GM12878 (cell line): ENCODE measurements around the gene TNPO2. TPM values are rescaled to one million over a fixed set of nuclear protein-coding genes. Genes with fewer than 3 reads are reported as not detected.

Experiments used
- ATAC-seq: fragments of 200-7000 bp; cut with Tn5 transposase; 3 replicates; pipeline ENCODE4 v1.9.1; 2020; ENCODE audit warnings: mild to moderate bottlenecking, moderate library complexity
- BruUV-seq: library from RNA; stranded (reverse); fragments of 400-500 nt; replicated peaks from 2 replicates; lab custom pipeline; 2021; lab: Mats Ljungman, UMichigan
- CTCF ChIA-PET: fragments of 300-600 bp; sonication (Branson Sonifier 250); formaldehyde crosslinking; extraction: SDS; loops from one replicate; lab custom pipeline; 2021; ENCODE audit warnings: inconsistent platforms; lab: Yijun Ruan, JAX
- POLR2A ChIA-PET: fragments of 350-600 bp; formaldehyde crosslinking; extraction: SDS; loops from one replicate; lab custom pipeline; 2021; ENCODE audit warnings: inconsistent platforms; lab: Charles Lee
- RAD21 ChIA-PET: fragments of 300-600 bp; sonication (Branson Sonifier 250); formaldehyde crosslinking; loops from one replicate; lab custom pipeline; 2023; ENCODE audit warnings: antibody characterized with exemption; ENCODE audit not compliant: unreplicated experiment; lab: Charles Lee
- SMC1A ChIA-PET: fragments of 300-600 bp; sonication (Branson Sonifier 250); formaldehyde crosslinking; loops from one replicate; lab custom pipeline; 2023; ENCODE audit not compliant: unreplicated experiment, uncharacterized antibody; lab: Charles Lee
- DNase-seq: peaks from one replicate; pipeline ENCODE4 v3.0.0-alpha.2; 2011; ENCODE audit warnings: low read depth, low spot score
- FAIRE-seq: peaks from 3 replicates; lab custom pipeline; 2011; peaks lifted over from hg19 to GRCh38; lab: Jason Lieb, UNC
- H2AFZ ChIP-seq: 2 replicates; pipeline ENCODE4 v1.6.0; 2011; ENCODE audit warnings: low read depth, low read length, control low read depth; ENCODE audit not compliant: control insufficient read depth
- H3K27ac ChIP-seq: 2 replicates; pipeline ENCODE4 v1.5.1; 2011; ENCODE audit warnings: control low read depth; ENCODE audit not compliant: control insufficient read depth, insufficient read depth
- H3K27me3 ChIP-seq, 2 experiments: replicated peaks in 1 of 2; 2 replicates each; pipeline versions ENCODE4 v1.6.0 to v1.6.1; 2011; ENCODE audit warnings: low read length in 1 of 2; ENCODE audit not compliant: control insufficient read depth in 2 of 2, insufficient read depth in 2 of 2
- H3K36me3 ChIP-seq, 2 experiments: 2 replicates each; pipeline ENCODE4 v1.5.1; 2011; ENCODE audit warnings: low read length in 1 of 2; ENCODE audit not compliant: control insufficient read depth in 2 of 2, insufficient read depth in 2 of 2
- H3K4me1 ChIP-seq: 2 replicates; pipeline ENCODE4 v1.6.1; 2011; ENCODE audit warnings: mild to moderate bottlenecking, low read length, moderate library complexity, mixed read lengths; ENCODE audit not compliant: control insufficient read depth, insufficient read depth
- H3K4me2 ChIP-seq: 2 replicates; pipeline ENCODE4 v1.6.0; 2011; ENCODE audit warnings: control low read depth; ENCODE audit not compliant: control insufficient read depth, insufficient read depth
- H3K4me3 ChIP-seq: fragments of 200-600 bp; sonication (generic); 2 replicates; pipeline ENCODE4 v1.5.1; 2016
- H3K79me2 ChIP-seq: 2 replicates; pipeline ENCODE4 v1.6.0; 2011; ENCODE audit warnings: low read length; ENCODE audit not compliant: control insufficient read depth, insufficient read depth
- H3K9ac ChIP-seq: 2 replicates; pipeline ENCODE4 v1.8.0; 2011; ENCODE audit warnings: low read length, control low read depth, mixed read lengths; ENCODE audit not compliant: control insufficient read depth, insufficient read depth
- H3K9me3 ChIP-seq: replicated peaks from 3 replicates; pipeline ENCODE4 v1.5.1; 2011; ENCODE audit warnings: mild to moderate bottlenecking, low read length; ENCODE audit not compliant: control insufficient read depth, insufficient read depth
- H4K20me1 ChIP-seq: 2 replicates; pipeline ENCODE4 v1.6.0; 2011; ENCODE audit not compliant: control insufficient read depth, insufficient read depth
- CBFB ChIP-seq: IDR thresholded peaks from 2 replicates; pipeline ENCODE4 v1.6.1; 2016; ENCODE audit warnings: antibody characterized with exemption, low read depth
- CREM ChIP-seq: IDR thresholded peaks from 2 replicates; pipeline ENCODE4 v1.6.1; 2014; ENCODE audit warnings: antibody characterized with exemption, low read depth
- IKZF2 ChIP-seq, 2 experiments: fragments of 450-650 bp; IDR thresholded peaks; 2 replicates each; pipeline ENCODE4 v1.6.1; 2017; ENCODE audit warnings: mild to moderate bottlenecking in 2 of 2, moderate library complexity in 2 of 2
- MYC ChIP-seq: IDR thresholded peaks from 2 replicates; pipeline ENCODE4 v1.6.1; 2011; ENCODE audit warnings: mild to moderate bottlenecking, low read length, moderate library complexity, inconsistent platforms; ENCODE audit not compliant: insufficient read depth, insufficient replicate concordance, insufficient read length, severe bottlenecking
- RB1 ChIP-seq: fragments of 450-650 bp; formaldehyde crosslinking; IDR thresholded peaks from 2 replicates; pipeline ENCODE4 v1.6.1; 2017; ENCODE audit warnings: mild to moderate bottlenecking, borderline replicate concordance
- WGBS: methylation state at CpG from one replicate; pipeline ENCODE4 v1.1.6; 2016; ENCODE audit warnings: low lambda C conversion rate; ENCODE audit not compliant: insufficient replicate concordance, insufficient coverage; ENCODE audit errors: missing lambda C conversion rate; 5-methylcytosine and 5-hydroxymethylcytosine counted together
- in situ Hi-C: fragments of 300-500 bp; cut with MboI; formaldehyde crosslinking; loops from 9 replicates; pipeline ENCODE4 v1.14.3; 2018; ENCODE audit warnings: mixed read lengths
- intact Hi-C: fragments of 100-400 bp; cut with micrococcal nuclease; formaldehyde crosslinking; loops from one replicate; pipeline ENCODE4 v1.14.2; 2022; ENCODE audit not compliant: unreplicated experiment
- polyA plus RNA-seq, 11 experiments: library from polyadenylated mRNA; depleted of rRNA in 4 of 11; unstranded in 6 of 11; stranded (reverse) in 5 of 11; fragments of >200 nt; fragmentation: Nextera tagmentation in 4 of 11; fragmentation: Illumina TruSeq in 1 of 11; extraction: Ambion mirVana in 4 of 11; extraction: Trizol in 1 of 11; gene quantifications; 1 replicate in 1 of 11; 2 replicates in 10 of 11; pipeline versions ENCODE4 v1.2.1 to v1.2.3, GENCODE V29; 2011 to 2016; ENCODE audit warnings: inconsistent platforms in 2 of 11, missing spikeins in 2 of 11, low read depth in 1 of 11
- total RNA-seq, 4 experiments: library from RNA; depleted of rRNA in 3 of 4; stranded (reverse); fragments of >200 nt in 3 of 4; fragmentation: Illumina TruSeq in 1 of 4; extraction: Trizol in 1 of 4; gene quantifications; 2 replicates each; pipeline versions ENCODE4 v1.2.1 to v1.2.3, GENCODE V29; 2013 to 2021
- TF ChIP-seq, protein P1 (sequence below): fragments of 450-650 bp; IDR thresholded peaks from 2 replicates; pipeline ENCODE4 v1.6.1; 2017; ENCODE audit warnings: mild to moderate bottlenecking, moderate library complexity

TNPO2 gene
- total and polyA plus RNA-seq, 10 of the 15 experiments (the other 5 are each of a cell fraction or from before 2014, with no cell fraction given), result 5.5 to 99.7 (median 29.6) TPM

- BruUV-seq, result no TSS peak
- no peaks in the 10 kb centered on the region for H3K9me3 ChIP-seq
- FAIRE-seq (no peak), DNase-seq (no peak), ATAC-seq (no peak)
- no peak overlapping the region for H3K9ac ChIP-seq
- H3K27me3 ChIP-seq, result no peaks in the 10 kb centered on the region
- no peaks in the 10 kb centered on the region for H4K20me1 ChIP-seq
- ChIA-PET RAD21 (no interaction called here), SMC1A (no interaction called here), CTCF (interaction anchor here (1.1 to 1.6 kb wide), 2 partner anchors 9 to 110 kb away, joined by 4 to 7 read pairs; no protein-coding TSS in a partner anchor), POLR2A (interaction anchor here (0.6 to 1.5 kb wide), 3 partner anchors 8 to 37 kb away, joined by 3 to 5 read pairs (median 3); partner anchors contain the start of genes FBXW9 and TNPO2)
- no peaks in the 10 kb centered on the region for H3K79me2 ChIP-seq
- TF ChIP-seq MYC, result no peak
- TF ChIP-seq CBFB, result no peak
- no peak for TF ChIP-seq IKZF2 (IDR thresholded peaks at IDR 0.05)
- TF ChIP-seq CREM, result no peak
- TF ChIP-seq RB1, result no peak
- TF ChIP-seq, protein P1, sequence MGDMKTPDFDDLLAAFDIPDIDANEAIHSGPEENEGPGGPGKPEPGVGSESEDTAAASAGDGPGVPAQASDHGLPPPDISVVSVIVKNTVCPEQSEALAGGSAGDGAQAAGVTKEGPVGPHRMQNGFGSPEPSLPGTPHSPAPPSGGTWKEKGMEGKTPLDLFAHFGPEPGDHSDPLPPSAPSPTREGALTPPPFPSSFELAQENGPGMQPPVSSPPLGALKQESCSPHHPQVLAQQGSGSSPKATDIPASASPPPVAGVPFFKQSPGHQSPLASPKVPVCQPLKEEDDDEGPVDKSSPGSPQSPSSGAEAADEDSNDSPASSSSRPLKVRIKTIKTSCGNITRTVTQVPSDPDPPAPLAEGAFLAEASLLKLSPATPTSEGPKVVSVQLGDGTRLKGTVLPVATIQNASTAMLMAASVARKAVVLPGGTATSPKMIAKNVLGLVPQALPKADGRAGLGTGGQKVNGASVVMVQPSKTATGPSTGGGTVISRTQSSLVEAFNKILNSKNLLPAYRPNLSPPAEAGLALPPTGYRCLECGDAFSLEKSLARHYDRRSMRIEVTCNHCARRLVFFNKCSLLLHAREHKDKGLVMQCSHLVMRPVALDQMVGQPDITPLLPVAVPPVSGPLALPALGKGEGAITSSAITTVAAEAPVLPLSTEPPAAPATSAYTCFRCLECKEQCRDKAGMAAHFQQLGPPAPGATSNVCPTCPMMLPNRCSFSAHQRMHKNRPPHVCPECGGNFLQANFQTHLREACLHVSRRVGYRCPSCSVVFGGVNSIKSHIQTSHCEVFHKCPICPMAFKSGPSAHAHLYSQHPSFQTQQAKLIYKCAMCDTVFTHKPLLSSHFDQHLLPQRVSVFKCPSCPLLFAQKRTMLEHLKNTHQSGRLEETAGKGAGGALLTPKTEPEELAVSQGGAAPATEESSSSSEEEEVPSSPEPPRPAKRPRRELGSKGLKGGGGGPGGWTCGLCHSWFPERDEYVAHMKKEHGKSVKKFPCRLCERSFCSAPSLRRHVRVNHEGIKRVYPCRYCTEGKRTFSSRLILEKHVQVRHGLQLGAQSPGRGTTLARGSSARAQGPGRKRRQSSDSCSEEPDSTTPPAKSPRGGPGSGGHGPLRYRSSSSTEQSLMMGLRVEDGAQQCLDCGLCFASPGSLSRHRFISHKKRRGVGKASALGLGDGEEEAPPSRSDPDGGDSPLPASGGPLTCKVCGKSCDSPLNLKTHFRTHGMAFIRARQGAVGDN, result no peak
- H3K36me3 ChIP-seq, result peaks cover 0 to 2% of the 10 kb centered on the region in 2 experiments; a peak in 3 of 4 replicates
- intact Hi-C loops, result no loop called here
- H3K4me3 ChIP-seq, result no peak overlapping the region
- in situ Hi-C loops, result no loop called here
- no peaks in the 10 kb centered on the region for H3K4me1 ChIP-seq
- H3K27ac ChIP-seq, result no peak overlapping the region
- WGBS, result 76% methylated on average over 3 of the region's 3 CpGs
- H2AFZ ChIP-seq, result no peak overlapping the region
- H3K4me2 ChIP-seq, result no peak overlapping the region
These were observed 37.9 kb downstream of the TNPO2 start for GRCh38 chr19:12685831-12686230.
